ENCODE results near the gene ZNRD2.

DNA sequence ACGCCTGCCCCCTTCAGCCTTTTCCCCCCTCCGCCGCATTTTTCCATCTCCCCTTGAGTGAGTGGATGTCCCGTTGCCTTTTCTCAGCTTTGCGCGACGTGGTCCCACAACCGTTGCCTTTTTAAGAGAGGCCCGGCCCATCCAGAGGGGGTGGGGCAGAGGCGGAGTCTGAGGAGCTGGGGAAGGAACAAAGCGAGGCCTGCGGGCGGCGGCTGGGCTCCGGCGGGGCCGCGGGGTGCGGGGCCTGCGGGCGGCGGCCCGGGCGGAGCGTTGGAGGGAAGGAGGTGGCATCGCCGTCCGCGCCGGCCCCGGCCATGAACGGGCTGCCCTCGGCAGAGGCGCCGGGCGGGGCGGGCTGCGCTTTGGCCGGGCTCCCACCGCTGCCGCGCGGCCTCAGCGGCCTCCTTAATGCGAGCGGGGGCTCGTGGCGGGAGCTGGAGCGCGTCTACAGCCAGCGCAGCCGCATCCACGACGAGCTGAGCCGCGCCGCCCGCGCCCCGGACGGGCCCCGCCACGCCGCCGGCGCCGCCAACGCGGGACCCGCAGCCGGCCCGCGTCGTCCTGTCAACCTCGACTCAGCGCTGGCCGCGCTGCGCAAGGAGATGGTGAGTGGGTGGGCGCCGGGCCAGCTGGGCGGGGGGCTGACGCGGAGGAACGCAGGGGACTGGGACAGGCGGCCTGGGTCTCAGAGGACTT, 2.2 kb downstream of the ZNRD2 start, which contains the start of gene FAM89B:
- TF ChIP-seq, protein P1, sequence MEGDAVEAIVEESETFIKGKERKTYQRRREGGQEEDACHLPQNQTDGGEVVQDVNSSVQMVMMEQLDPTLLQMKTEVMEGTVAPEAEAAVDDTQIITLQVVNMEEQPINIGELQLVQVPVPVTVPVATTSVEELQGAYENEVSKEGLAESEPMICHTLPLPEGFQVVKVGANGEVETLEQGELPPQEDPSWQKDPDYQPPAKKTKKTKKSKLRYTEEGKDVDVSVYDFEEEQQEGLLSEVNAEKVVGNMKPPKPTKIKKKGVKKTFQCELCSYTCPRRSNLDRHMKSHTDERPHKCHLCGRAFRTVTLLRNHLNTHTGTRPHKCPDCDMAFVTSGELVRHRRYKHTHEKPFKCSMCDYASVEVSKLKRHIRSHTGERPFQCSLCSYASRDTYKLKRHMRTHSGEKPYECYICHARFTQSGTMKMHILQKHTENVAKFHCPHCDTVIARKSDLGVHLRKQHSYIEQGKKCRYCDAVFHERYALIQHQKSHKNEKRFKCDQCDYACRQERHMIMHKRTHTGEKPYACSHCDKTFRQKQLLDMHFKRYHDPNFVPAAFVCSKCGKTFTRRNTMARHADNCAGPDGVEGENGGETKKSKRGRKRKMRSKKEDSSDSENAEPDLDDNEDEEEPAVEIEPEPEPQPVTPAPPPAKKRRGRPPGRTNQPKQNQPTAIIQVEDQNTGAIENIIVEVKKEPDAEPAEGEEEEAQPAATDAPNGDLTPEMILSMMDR (IDR thresholded peaks at IDR 0.05) = no peak
- peak; percentile 50 to 64 for TF ChIP-seq POLR2AphosphoS5 (IDR thresholded peaks at IDR 0.05; ENCODE audit: insufficient read depth in 1 of 2, low read depth in 1 of 2)

Data from vagina (tissue), 2 donors.